ENCODE measurements around the gene FKRP. TPM values are rescaled to one million over a fixed set of nuclear protein-coding genes. Genes with fewer than 3 reads are reported as not detected.
"Not testable (repeated sequence)": the region's sequence is repeated elsewhere in the genome, so short reads cannot be mapped to it uniquely, and the experiment has no call there.

The FKRP gene
- total and polyA plus RNA-seq, 3 donors from 2014 or later = 22.9 to 37.2 (median 33.0) TPM

GRCh38 chr19:46759206-46759605 lies 13.3 kb downstream of the FKRP start:
- WGBS, 2 donors = 75 to 82% methylated on average over 6 of the region's 6 CpGs
- no peak for DNase-seq
- no peaks in the 10 kb centered on the region for H3K9me3 ChIP-seq
- TF ChIP-seq CTCF (IDR thresholded peaks at IDR 0.05) = no peak
- TF ChIP-seq POLR2A (IDR thresholded peaks at IDR 0.05) = no peak
- H3K27ac ChIP-seq = peak overlapping the region in 1 of 2 donors; percentile 68
- intact Hi-C loops (cut with DNase I; ENCODE audit: low total_unique reads) = loop anchor here (5.0 to 10.0 kb wide), 2 partner anchors 83 to 236 kb away; no protein-coding TSS in a partner anchor
- peaks cover 3% of the 10 kb centered on the region for H3K4me1 ChIP-seq
- H3K4me3 ChIP-seq = no peak overlapping the region
- no peaks in the 10 kb centered on the region for H3K36me3 ChIP-seq (ENCODE audit: low read depth, missing control alignments)
- H3K27me3 ChIP-seq = no peaks in the 10 kb centered on the region

GRCh38 chr19:46759817-46760333 lies 14.0 kb downstream of the FKRP start:
- Histone ChIP-seq H3K4me1 (peaks cover 4% of the 10 kb centered on the region), H3K27ac (peak overlapping the region in 1 of 2 donors; percentile 68), H3K9me3 (no peaks in the 10 kb centered on the region), H3K27me3 (no peaks in the 10 kb centered on the region), H3K36me3 (ENCODE audit: low read depth, missing control alignments) (no peaks in the 10 kb centered on the region), H3K4me3 (no peak overlapping the region)
- peak; percentile 69 for DNase-seq
- 52 to 56% methylated on average over 7 of the region's 7 CpGs for WGBS, 2 donors
- no peak for TF ChIP-seq POLR2A (IDR thresholded peaks at IDR 0.05)
- TF ChIP-seq CTCF (IDR thresholded peaks at IDR 0.05) = no peak
- intact Hi-C loops (cut with DNase I; ENCODE audit: low total_unique reads) = loop anchor here (5.0 to 10.0 kb wide), 2 partner anchors 82 to 235 kb away; no protein-coding TSS in a partner anchor

GRCh38 chr19:46760363-46760762 lies 14.5 kb downstream of the FKRP start:
- Histone ChIP-seq H3K27ac (peak overlapping the region in 1 of 2 donors; percentile 50), H3K4me1 (peaks cover 6% of the 10 kb centered on the region), H3K27me3 (no peaks in the 10 kb centered on the region), H3K9me3 (no peaks in the 10 kb centered on the region), H3K4me3 (no peak overlapping the region), H3K36me3 (ENCODE audit: low read depth, missing control alignments) (no peaks in the 10 kb centered on the region)
- no peak for DNase-seq
- 92 to 94% methylated on average over 5 of the region's 5 CpGs for WGBS, 2 donors
- intact Hi-C loops (cut with DNase I; ENCODE audit: low total_unique reads) = no loop called here
- TF ChIP-seq POLR2A (IDR thresholded peaks at IDR 0.05) = no peak
- TF ChIP-seq CTCF (IDR thresholded peaks at IDR 0.05) = no peak

- H3K9me3 ChIP-seq; H3K27me3 ChIP-seq; DNase-seq; H3K4me1 ChIP-seq; intact Hi-C loops (cut with DNase I; ENCODE audit: low total_unique reads); H3K4me3 ChIP-seq; H3K36me3 ChIP-seq (ENCODE audit: low read depth, missing control alignments): not testable (repeated sequence)
- WGBS, 2 donors = 77 to 83% methylated on average over 4 of the region's 4 CpGs
- peak overlapping the region in 1 of 2 donors; percentile 50 for H3K27ac ChIP-seq
These were observed 15.0 kb downstream of the FKRP start for GRCh38 chr19:46760897-46761296.

- H3K4me1 ChIP-seq = peaks cover 7% of the 10 kb centered on the region
- WGBS, 2 donors = 49 to 52% methylated on average over 5 of the region's 5 CpGs
- no peaks in the 10 kb centered on the region for H3K36me3 ChIP-seq (ENCODE audit: low read depth, missing control alignments)
- no peaks in the 10 kb centered on the region for H3K9me3 ChIP-seq
- H3K4me3 ChIP-seq = no peak overlapping the region
- peak overlapping the region in 1 of 2 donors; percentile 68 for H3K27ac ChIP-seq
- TF ChIP-seq POLR2A (IDR thresholded peaks at IDR 0.05) = no peak
- no peak for TF ChIP-seq CTCF (IDR thresholded peaks at IDR 0.05)
- DNase-seq = no peak
- intact Hi-C loops (cut with DNase I; ENCODE audit: low total_unique reads) = no loop called here
- no peaks in the 10 kb centered on the region for H3K27me3 ChIP-seq
These were observed 15.6 kb downstream of the FKRP start for GRCh38 chr19:46761418-46761831.

All from testis (tissue), 3 donors.